HEK293T (cell line): Measurements from ENCODE around the gene ARSD.
"Not testable (repeated sequence)": the region's sequence is repeated elsewhere in the genome, so short reads cannot be mapped to it uniquely, and the experiment has no call there.

Source experiments
- CTCF ChIA-PET: fragments of 350-600 bp; formaldehyde crosslinking; extraction: SDS; loops from one replicate; lab custom pipeline; 2021; ENCODE audit warnings: antibody characterized with exemption, inconsistent platforms; lab: Yijun Ruan, JAX
- POLR2A ChIA-PET: fragments of 350-600 bp; formaldehyde crosslinking; extraction: SDS; loops from one replicate; lab custom pipeline; 2020; ENCODE audit warnings: antibody characterized with exemption, inconsistent platforms; lab: Yijun Ruan, JAX
- DNase-seq: peaks from one replicate; pipeline ENCODE4 v3.0.0; 2012; ENCODE audit warnings: mixed read lengths; ENCODE audit errors: extremely low spot score
- ARNT ChIP-seq: fragments of 450-650 bp; IDR thresholded peaks from 2 replicates; pipeline ENCODE4 v1.6.1; 2017; ENCODE audit warnings: mild to moderate bottlenecking
- BHLHE40 ChIP-seq: fragments of 450-650 bp; IDR thresholded peaks from 2 replicates; pipeline ENCODE4 v1.6.1; 2016; ENCODE audit warnings: mild to moderate bottlenecking, moderate library complexity, borderline replicate concordance
- CTBP1 ChIP-seq: fragments of 450-650 bp; IDR thresholded peaks from 2 replicates; pipeline ENCODE4 v1.6.1; 2016; ENCODE audit warnings: borderline replicate concordance
- ELF4 ChIP-seq: fragments of 450-650 bp; IDR thresholded peaks from 2 replicates; pipeline ENCODE4 v1.6.1; 2017; ENCODE audit warnings: antibody characterized with exemption
- FOXA1 ChIP-seq: fragments of 450-650 bp; IDR thresholded peaks from 2 replicates; pipeline ENCODE4 v1.6.1; 2016; ENCODE audit warnings: mild to moderate bottlenecking
- FOXK2 ChIP-seq: fragments of 450-650 bp; IDR thresholded peaks from 2 replicates; pipeline ENCODE4 v1.6.1; 2016; ENCODE audit warnings: mild to moderate bottlenecking
- FOXM1 ChIP-seq: fragments of 450-650 bp; IDR thresholded peaks from 2 replicates; pipeline ENCODE4 v1.6.1; 2017; ENCODE audit warnings: mild to moderate bottlenecking, borderline replicate concordance
- HDGF ChIP-seq: fragments of 450-650 bp; IDR thresholded peaks from 2 replicates; pipeline ENCODE4 v1.6.1; 2017; ENCODE audit warnings: antibody characterized with exemption, borderline replicate concordance
- L3MBTL2 ChIP-seq: fragments of 450-650 bp; conservative IDR thresholded peaks from 2 replicates; pipeline ENCODE4 v1.6.1; 2016; ENCODE audit warnings: mild to moderate bottlenecking
- LEF1 ChIP-seq: fragments of 450-650 bp; IDR thresholded peaks from 2 replicates; pipeline ENCODE4 v1.6.1; 2017; ENCODE audit warnings: mild to moderate bottlenecking, borderline replicate concordance
- NFRKB ChIP-seq: fragments of 450-650 bp; IDR thresholded peaks from 2 replicates; pipeline ENCODE4 v1.6.1; 2016; ENCODE audit warnings: mild to moderate bottlenecking, moderate library complexity
- PKNOX1 ChIP-seq: fragments of 450-650 bp; IDR thresholded peaks from 2 replicates; pipeline ENCODE4 v1.6.1; 2016
- SP1 ChIP-seq: fragments of 450-650 bp; IDR thresholded peaks from 2 replicates; pipeline ENCODE4 v1.6.1; 2017
- SUZ12 ChIP-seq: fragments of 450-650 bp; IDR thresholded peaks from 2 replicates; pipeline ENCODE4 v1.6.1; 2016; ENCODE audit warnings: mild to moderate bottlenecking
- TARDBP ChIP-seq: fragments of 450-650 bp; IDR thresholded peaks from 2 replicates; pipeline ENCODE4 v1.6.1; 2016
- ZNF384 ChIP-seq: fragments of 450-650 bp; IDR thresholded peaks from 2 replicates; pipeline ENCODE4 v1.6.1; 2016

The ARSD gene

GRCh38 chrX:2902841-2903240 lies 26.3 kb downstream of the ARSD start:
- DNase-seq = no peak
- ChIA-PET CTCF (no interaction called here), POLR2A (no interaction called here)
- TF ChIP-seq ELF4 (no peak), SUZ12 (no peak), ARNT (no peak)

GRCh38 chrX:2901367-2902036 lies 27.6 kb downstream of the ARSD start:
- CTCF ChIA-PET = no interaction called here
- TF ChIP-seq SP1 (no peak), NFRKB (no peak), ELF4 (no peak), TARDBP (no peak), FOXM1 (no peak), ARNT (no peak), CTBP1 (no peak), BHLHE40 (no peak), HDGF (no peak), FOXA1 (no peak), LEF1 (no peak), ZNF384 (no peak)
- POLR2A ChIA-PET = no interaction called here
- no peak for DNase-seq

GRCh38 chrX:2898846-2899512 lies 30.2 kb downstream of the ARSD start:
- ChIA-PET POLR2A (no interaction called here), CTCF (no interaction called here)
- DNase-seq = no peak
- TF ChIP-seq LEF1 = no peak
- no peak for TF ChIP-seq L3MBTL2
- no peak for TF ChIP-seq FOXA1
- TF ChIP-seq PKNOX1 = no peak
- no peak for TF ChIP-seq ZNF384
- no peak for TF ChIP-seq FOXM1
- no peak for TF ChIP-seq HDGF
- no peak for TF ChIP-seq TARDBP
- TF ChIP-seq BHLHE40 = no peak
- TF ChIP-seq CTBP1 = no peak
- TF ChIP-seq FOXK2 = no peak
- no peak for TF ChIP-seq NFRKB
- no peak for TF ChIP-seq ELF4
- no peak for TF ChIP-seq SUZ12
- TF ChIP-seq ARNT = no peak
- TF ChIP-seq SP1 = no peak

- DNase-seq, CTCF ChIA-PET, POLR2A ChIA-PET: not testable (repeated sequence)
Measured at GRCh38 chrX:2897690-2898623, 31.2 kb downstream of the ARSD start.

- ChIA-PET CTCF (no interaction called here), POLR2A (no interaction called here)
Measured at GRCh38 chrX:2897311-2897689, 31.8 kb downstream of the ARSD start.

GRCh38 chrX:2894885-2895292 lies 34.2 kb downstream of the ARSD start:
- ChIA-PET POLR2A (interaction anchor here (1.4 kb wide), 1 partner anchor 88 kb away, joined by 4 read pairs; no protein-coding TSS in a partner anchor), CTCF (no interaction called here)
- peak; percentile 64 for DNase-seq
- TF ChIP-seq L3MBTL2 (0 out of 2 replicates have a peak, but pooled peaks have one; percentile 16), SP1 (no peak), ARNT (peak; percentile 94), PKNOX1 (peak; percentile 95), BHLHE40 (no peak), SUZ12 (no peak), ELF4 (no peak), FOXM1 (no peak), FOXK2 (no peak), FOXA1 (no peak), CTBP1 (peak; percentile 83), LEF1 (no peak), HDGF (no peak), NFRKB (no peak), ZNF384 (no peak), TARDBP (no peak)

More at GRCh38 chrX:2897311-2897689, 31.8 kb downstream of the ARSD start:
- no peak for DNase-seq
- TF ChIP-seq FOXM1 (no peak), BHLHE40 (no peak), HDGF (no peak), L3MBTL2 (no peak), FOXK2 (no peak), NFRKB (no peak), SP1 (no peak)

GRCh38 chrX:2892816-2893215 lies 36.3 kb downstream of the ARSD start:
- TF ChIP-seq TARDBP (no peak), ELF4 (no peak), CTBP1 (no peak), FOXA1 (no peak), L3MBTL2 (no peak), FOXM1 (no peak), PKNOX1 (no peak), BHLHE40 (no peak), SP1 (no peak), SUZ12 (no peak), FOXK2 (no peak), LEF1 (no peak), HDGF (no peak), ARNT (no peak), NFRKB (no peak)
- ChIA-PET POLR2A (no interaction called here), CTCF (no interaction called here)
- DNase-seq = no peak

GRCh38 chrX:2890536-2891460 lies 38.3 kb downstream of the ARSD start:
- DNase-seq, POLR2A ChIA-PET: not testable (repeated sequence)
- CTCF ChIA-PET = interaction anchor here (0.7 to 1.0 kb wide), 2 partner anchors 73 to 144 kb away, joined by 3 to 4 read pairs; a partner anchor contains a TSS
